HG02970 (cell line): ENCODE data around the gene TNFRSF6B.

Experiments used
- ATAC-seq: cut with Tn5 transposase; IDR thresholded peaks from one replicate; pipeline ENCODE4 v1.9.1; 2021; ENCODE audit warnings: mild to moderate bottlenecking, moderate library complexity, moderate number of reproducible peaks; ENCODE audit not compliant: unreplicated experiment, low FRiP score

The TNFRSF6B gene

GRCh38 chr20:63694584-63695423, 1.6 kb upstream of the TNFRSF6B start:
- ATAC-seq: no peak

- no peak for ATAC-seq
These were observed 787 bp upstream of the TNFRSF6B start for GRCh38 chr20:63695424-63696305.

GRCh38 chr20:63696306-63696627, 185 bp upstream of the TNFRSF6B start:
- no peak for ATAC-seq

GRCh38 chr20:63697357-63697867, 960 bp downstream of the TNFRSF6B start:
- ATAC-seq: no peak

DNA sequence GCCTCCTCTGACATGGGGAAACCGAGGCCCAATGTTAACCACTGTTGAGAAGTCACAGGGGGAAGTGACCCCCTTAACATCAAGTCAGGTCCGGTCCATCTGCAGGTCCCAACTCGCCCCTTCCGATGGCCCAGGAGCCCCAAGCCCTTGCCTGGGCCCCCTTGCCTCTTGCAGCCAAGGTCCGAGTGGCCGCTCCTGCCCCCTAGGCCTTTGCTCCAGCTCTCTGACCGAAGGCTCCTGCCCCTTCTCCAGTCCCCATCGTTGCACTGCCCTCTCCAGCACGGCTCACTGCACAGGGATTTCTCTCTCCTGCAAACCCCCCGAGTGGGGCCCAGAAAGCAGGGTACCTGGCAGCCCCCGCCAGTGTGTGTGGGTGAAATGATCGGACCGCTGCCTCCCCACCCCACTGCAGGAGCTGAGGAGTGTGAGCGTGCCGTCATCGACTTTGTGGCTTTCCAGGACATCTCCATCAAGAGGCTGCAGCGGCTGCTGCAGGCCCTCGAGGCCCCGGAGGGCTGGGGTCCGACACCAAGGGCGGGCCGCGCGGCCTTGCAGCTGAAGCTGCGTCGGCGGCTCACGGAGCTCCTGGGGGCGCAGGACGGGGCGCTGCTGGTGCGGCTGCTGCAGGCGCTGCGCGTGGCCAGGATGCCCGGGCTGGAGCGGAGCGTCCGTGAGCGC, 1.6 kb downstream of the TNFRSF6B start:
- ATAC-seq: no peak

DNA sequence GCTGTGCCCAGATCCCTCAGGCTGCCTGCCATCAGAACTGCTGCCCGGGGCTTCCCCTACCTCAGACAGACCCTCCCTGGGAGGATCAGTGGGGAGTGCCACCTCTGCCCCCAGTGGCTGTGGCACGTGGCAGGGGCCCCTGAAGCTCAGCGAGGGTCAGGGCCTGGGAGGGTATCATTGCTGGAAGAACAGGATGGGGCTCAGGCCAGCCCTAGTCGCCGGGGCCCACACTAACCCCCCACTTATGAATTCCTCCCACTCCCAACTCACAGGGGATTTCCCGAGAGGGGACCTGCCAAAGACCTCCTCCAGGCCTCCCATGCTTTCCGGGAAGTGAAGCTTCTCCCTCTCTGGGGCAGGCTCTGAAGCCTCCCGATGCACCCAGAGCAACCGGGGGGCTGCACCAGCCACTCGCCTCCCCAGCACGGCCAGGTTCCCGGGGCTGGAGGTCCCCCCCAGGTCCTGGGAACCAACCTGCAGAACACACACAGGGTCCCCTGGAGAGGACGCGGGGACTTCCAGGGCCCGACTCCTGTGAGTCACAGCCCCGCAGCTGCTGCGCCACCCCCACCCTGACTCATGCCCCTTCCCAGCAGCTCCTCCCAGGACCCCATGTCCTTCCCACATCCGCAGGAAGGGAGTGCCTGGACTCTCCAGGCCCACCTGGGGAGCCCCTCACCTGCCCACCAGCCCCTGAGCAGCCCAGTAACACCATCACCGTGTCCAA, 2.5 kb downstream of the TNFRSF6B start:
- ATAC-seq: no peak

DNA sequence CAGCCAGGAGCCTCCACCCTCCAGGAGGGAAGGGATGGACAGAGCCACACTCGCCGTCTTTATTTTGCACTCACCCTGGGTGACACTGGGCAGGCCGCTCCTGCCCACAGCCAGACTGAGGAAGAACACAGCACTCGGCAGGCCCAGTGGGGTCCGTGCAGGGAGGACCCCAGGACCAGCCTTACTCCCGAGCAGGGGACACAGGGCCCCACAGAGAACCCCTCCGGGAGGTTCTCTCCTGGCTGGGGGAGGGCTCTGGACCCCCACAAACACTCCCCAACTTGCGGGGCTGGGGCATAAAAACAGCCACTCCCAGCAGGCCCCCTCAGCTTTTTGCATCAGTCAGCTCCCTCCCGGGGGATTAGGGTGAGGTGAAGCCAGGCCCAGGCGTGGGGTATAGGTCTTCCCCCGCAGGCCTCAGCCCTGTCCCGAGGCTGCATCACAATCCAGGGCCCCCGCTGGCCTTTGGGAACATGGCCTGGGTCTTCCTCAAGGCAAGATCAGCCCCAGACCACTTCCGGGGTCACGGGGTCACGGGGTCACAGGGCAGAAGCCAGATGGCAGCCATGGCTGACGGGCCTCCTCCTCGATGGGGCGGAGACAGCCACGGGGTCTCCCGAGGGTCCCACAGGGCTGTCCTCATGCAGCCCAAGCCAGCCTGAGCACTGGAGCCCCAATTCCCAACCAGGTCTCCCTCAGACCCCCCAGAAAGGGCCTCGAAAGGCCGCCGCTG, 3.2 kb downstream of the TNFRSF6B start:
- no peak for ATAC-seq

- ATAC-seq: no peak
These were observed 4.0 kb downstream of the TNFRSF6B start for GRCh38 chr20:63700199-63701050.

GRCh38 chr20:63701051-63701328, 4.5 kb downstream of the TNFRSF6B start:
- ATAC-seq: no peak

DNA sequence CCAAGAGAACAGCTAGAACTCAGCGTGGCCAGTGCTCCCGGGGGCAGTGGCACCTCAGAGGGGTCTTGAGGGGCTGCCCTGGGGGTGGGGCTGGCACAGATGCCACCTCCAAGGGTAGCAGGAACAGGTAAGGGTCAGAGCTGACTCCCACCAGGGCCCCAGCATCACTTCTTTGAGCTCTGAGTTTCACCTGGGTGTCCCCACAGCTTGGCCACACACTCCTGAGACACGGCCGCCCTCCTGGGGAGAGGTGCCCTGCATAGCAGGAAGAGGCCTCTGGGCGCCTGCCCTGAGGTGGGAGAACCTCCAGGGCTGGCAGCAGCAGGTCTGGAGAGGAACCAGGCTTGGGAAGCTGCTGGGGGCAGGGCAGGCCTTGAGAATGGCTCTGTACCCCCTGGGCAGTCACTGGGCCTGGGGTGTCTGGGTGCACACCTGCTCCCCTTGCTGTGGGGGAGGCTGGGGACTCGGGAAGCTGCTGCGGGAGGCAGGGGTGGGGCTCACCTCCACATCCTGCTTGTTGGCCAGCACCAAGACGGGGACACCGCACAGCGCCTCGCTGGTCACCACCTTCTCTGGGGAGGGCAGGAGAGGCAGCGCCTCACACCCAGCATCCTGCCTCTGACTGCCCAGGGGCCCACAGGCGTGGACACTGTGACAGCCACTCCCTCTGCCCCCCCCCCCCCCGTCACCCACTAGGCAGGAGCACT, 5.0 kb downstream of the TNFRSF6B start:
- no peak for ATAC-seq

DNA sequence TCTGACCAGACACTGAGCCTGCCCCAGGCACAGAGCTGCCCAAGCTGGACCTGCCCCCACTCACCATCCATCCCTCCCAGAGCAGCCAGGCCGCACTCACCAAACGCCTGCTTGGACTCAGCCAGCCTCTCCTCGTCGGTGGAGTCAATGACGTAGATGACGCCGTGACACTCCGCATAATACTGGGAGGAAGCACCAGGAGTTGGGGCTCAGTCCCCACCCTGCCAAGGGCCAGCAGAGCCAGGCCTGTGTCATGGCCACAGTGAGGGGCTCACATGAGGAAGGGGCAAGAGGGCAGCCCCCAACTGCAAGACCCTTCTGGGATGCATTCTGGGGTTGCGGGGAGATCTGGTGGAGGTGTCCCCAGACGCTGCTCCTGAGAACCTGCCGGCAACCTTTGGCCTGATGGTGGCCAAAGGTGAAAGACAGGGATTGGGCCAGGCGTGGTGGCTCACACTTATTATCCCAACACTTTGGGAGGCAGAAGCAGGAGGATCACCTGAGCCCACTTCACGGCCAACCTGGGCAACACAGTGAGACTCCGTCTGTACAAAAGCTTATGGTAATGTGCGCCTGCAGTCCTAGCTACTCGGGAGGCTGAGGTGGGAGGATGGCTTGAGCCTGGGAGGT, 5.7 kb downstream of the TNFRSF6B start:
- no peak for ATAC-seq

- ATAC-seq: no peak
These were observed 6.5 kb downstream of the TNFRSF6B start for GRCh38 chr20:63702751-63703470.

DNA sequence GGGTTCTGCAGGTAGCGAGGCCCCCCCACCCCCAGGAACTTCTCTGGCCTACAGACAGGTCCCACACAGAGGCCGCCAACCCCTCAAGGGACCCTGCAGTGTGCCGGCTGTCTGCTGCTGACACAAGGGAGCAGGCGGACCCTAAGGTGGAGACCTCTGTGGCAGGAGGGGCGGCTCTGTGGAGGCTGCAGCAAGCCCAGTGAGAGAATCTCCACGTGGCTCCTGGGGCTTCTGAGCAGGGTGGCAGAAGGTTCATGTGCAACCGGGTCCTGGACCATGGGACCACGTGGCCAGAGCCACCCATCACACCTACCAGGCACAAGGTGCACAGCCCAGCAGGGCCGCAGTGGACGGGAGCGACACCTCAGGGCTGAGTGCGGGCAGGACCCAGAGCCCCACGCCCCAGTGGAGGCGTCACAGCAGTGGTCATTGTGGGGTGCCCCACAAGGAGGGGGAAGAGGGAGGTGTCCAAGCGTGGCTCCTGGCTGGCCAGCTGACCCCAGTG, 7.1 kb downstream of the TNFRSF6B start:
- no peak for ATAC-seq

GRCh38 chr20:63703976-63704748, 7.7 kb downstream of the TNFRSF6B start:
- no peak for ATAC-seq

DNA sequence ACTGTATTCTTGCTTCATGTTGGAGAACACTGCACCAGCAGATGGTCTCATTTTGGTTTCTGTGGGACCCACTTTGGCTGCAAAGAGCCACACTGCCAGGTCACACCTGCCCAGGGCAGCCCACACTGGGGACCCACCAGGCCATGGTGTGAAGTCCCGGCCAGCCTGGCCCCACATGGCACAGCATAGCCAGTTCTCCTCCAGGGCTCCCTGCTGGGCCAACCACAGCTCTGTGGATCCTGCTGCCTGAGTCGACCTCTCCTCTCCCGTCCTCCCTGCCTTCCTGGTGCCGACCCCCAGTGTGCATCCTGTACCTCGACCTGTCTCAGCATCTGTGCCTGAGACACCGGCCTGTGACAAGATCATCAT, 8.3 kb downstream of the TNFRSF6B start:
- no peak for ATAC-seq
